ENCODE measurements around the gene R3HCC1L.
"Not testable (repeated sequence)": the region's sequence is repeated elsewhere in the genome, so short reads cannot be mapped to it uniquely, and the experiment has no call there.

The R3HCC1L gene

DNA sequence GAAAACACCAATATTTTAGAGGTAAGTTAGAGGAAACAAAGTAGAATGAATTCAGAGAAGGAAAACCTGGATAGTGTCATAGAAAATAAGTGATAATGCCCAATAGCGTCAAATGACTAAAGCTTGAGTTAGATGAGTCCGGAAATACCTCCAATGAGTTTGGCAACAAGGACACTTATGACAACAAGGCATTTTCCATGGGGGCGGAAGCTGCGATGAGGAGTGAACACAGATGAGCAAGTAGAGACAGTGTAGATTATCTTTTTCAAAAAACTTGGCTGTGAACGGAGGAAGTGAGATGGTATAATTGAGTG is 383 bp upstream of the R3HCC1L start:
- H3K27me3 ChIP-seq (replicated peaks; ENCODE audit: control insufficient read depth, insufficient read depth, low read length): no peaks in the 10 kb centered on the region; the same call in 1 of the 2 replicates
- peak overlapping the region; percentile 89 for H3K4me3 ChIP-seq (replicated peaks; ENCODE audit: low read depth, low read length)
- H3K36me3 ChIP-seq (ENCODE audit: control insufficient read depth, insufficient read depth, low read length): no peaks in the 10 kb centered on the region
- TF ChIP-seq, protein P1, sequence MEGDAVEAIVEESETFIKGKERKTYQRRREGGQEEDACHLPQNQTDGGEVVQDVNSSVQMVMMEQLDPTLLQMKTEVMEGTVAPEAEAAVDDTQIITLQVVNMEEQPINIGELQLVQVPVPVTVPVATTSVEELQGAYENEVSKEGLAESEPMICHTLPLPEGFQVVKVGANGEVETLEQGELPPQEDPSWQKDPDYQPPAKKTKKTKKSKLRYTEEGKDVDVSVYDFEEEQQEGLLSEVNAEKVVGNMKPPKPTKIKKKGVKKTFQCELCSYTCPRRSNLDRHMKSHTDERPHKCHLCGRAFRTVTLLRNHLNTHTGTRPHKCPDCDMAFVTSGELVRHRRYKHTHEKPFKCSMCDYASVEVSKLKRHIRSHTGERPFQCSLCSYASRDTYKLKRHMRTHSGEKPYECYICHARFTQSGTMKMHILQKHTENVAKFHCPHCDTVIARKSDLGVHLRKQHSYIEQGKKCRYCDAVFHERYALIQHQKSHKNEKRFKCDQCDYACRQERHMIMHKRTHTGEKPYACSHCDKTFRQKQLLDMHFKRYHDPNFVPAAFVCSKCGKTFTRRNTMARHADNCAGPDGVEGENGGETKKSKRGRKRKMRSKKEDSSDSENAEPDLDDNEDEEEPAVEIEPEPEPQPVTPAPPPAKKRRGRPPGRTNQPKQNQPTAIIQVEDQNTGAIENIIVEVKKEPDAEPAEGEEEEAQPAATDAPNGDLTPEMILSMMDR (IDR thresholded peaks at IDR 0.05; ENCODE audit: insufficient read depth, low read length, poor library complexity, severe bottlenecking): no peak
- DNase-seq (ENCODE audit: extremely low read depth, insufficient read length): no peak

DNA sequence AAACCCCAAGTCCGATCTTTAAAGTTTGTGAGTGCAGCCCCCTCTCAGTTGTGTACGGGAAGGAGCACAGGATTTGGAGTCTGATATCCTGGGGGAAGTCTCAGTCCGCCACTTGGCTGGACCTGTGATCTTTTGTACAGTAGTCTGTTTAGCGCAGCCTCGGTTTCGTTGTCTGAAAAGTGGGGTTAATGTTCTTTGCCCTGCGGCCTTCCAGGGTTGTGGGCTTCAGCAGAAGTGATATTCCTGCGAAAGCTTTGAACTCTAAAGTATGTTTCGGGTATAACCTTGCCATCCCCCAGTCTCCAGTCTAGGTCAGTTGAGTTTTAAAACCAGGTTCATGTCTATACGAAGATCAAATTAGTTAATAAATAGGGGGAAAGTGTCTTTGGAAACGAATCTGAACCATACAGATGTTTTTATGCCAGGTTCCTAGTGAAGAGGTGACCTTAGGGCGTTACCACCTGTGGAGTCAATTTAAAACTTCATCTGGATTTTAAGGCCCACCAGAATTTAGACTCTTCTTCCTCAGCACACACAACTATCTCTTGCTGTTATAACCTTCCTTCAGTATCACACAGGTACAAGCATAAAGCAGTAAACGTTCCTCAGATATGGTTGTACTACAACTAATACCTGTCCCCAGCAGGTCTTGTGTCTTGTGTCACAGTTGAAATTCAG is 904 bp downstream of the R3HCC1L start:
- Histone ChIP-seq H3K4me3 (replicated peaks; ENCODE audit: low read depth, low read length) (peak overlapping the region; percentile 89), H3K27me3 (replicated peaks; ENCODE audit: control insufficient read depth, insufficient read depth, low read length) (no peaks in the 10 kb centered on the region), H3K36me3 (ENCODE audit: control insufficient read depth, insufficient read depth, low read length) (no peaks in the 10 kb centered on the region)
- no peak for DNase-seq (ENCODE audit: extremely low read depth, insufficient read length)
- TF ChIP-seq, protein P1 (IDR thresholded peaks at IDR 0.05; ENCODE audit: insufficient read depth, low read length, poor library complexity, severe bottlenecking): no peak

DNA sequence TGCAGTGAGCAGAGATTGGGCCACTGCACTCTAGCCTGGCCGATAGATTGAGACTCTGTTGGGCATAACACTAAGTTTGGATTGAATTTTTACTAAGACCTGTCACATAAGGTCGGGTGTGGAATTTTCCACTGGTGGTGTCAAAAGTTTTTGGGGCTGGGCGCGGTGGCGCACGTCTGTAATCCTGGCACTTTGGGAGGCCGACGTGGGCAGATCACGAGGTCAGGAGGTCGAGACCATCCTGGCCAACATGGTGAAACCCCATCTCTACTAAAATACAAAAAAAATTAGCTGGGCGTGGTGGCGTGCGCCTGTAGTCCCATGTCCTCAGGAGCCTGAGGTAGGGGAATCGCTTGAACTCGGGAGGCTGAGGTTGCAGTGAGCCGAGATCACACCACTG is 2.3 kb downstream of the R3HCC1L start:
- not testable (repeated sequence) for H3K27me3 ChIP-seq (replicated peaks; ENCODE audit: control insufficient read depth, insufficient read depth, low read length); H3K36me3 ChIP-seq (ENCODE audit: control insufficient read depth, insufficient read depth, low read length); H3K4me3 ChIP-seq (replicated peaks; ENCODE audit: low read depth, low read length); DNase-seq (ENCODE audit: extremely low read depth, insufficient read length)

DNA sequence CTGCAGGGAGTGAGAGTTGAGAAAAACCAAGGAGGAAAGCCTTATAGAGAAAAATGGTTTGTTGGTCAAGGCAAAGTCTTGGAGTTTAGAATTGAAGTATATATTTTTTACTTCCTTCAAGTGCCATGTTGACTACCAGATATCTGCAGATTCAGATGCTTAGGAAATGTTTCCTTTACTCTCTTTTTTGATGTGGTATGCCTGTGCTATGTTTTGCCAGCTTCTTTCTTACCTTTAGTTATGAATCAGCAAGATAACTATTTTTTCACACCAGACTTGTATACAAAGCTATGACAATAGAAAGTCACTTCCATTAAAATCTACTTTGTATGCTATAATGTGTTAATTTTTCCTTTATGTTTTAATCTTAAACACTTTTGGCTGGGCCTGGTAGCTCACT is 3.6 kb downstream of the R3HCC1L start:
- TF ChIP-seq, protein P1 (IDR thresholded peaks at IDR 0.05; ENCODE audit: insufficient read depth, low read length, poor library complexity, severe bottlenecking): no peak
- Histone ChIP-seq H3K4me3 (replicated peaks; ENCODE audit: low read depth, low read length) (no peak overlapping the region), H3K36me3 (ENCODE audit: control insufficient read depth, insufficient read depth, low read length) (peaks cover 1% of the 10 kb centered on the region; the same call in 1 of the 2 replicates), H3K27me3 (replicated peaks; ENCODE audit: control insufficient read depth, insufficient read depth, low read length) (no peaks in the 10 kb centered on the region)
- DNase-seq (ENCODE audit: extremely low read depth, insufficient read length): no peak

DNA sequence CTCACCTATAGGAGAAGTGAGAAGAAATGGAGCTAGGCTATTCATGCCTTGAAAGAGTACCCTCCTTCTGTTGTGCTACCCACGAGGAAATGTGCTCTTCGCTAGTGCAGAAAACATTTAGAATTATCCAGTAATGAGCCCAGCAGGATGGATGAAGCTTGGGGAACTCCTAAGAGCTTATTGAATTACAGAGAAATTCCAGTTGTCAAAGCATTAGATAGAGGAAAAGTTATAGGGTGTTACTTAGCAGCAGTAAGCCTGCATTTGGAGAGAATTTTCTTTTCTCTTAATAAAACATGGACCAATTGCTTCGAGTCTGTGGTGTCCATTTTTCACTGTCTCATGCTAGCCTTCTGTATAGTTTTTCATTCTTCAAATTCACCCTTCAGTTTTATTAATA is 5.0 kb downstream of the R3HCC1L start:
- H3K36me3 ChIP-seq (ENCODE audit: control insufficient read depth, insufficient read depth, low read length): peaks cover 1% of the 10 kb centered on the region; the same call in 1 of the 2 replicates
- no peak overlapping the region for H3K4me3 ChIP-seq (replicated peaks; ENCODE audit: low read depth, low read length)
- no peaks in the 10 kb centered on the region for H3K27me3 ChIP-seq (replicated peaks; ENCODE audit: control insufficient read depth, insufficient read depth, low read length)
- no peak for DNase-seq (ENCODE audit: extremely low read depth, insufficient read length)
- TF ChIP-seq, protein P1 (IDR thresholded peaks at IDR 0.05; ENCODE audit: insufficient read depth, low read length, poor library complexity, severe bottlenecking): no peak

DNA sequence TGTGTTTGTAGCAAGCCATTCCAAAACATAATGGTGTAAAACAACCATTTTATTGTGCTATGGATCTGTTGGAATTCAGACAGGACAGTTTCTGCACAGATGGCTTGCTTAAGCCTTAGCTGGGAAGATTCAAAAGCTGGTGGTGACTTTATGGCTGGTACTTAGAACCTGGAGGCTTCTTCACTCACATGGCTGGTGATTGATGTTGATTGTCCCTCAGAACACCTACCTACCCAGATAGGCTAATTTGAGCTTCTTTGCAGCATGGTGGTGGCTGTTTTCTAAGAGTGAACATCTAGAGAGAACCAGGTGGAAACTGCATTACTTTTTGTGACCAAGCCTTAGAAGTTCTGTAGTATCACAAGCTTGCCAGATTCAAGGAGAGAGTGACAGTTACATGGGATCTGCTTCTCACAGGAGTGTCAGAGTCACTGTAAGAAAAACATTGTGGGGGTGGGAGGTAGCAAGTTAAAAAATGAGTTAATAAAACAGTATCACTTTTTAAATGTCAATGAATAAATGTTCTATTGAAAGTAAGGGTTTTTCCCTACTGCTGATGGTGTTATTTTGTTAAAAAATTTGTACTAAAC is 7.1 kb downstream of the R3HCC1L start:
- Histone ChIP-seq H3K4me3 (replicated peaks; ENCODE audit: low read depth, low read length) (no peak overlapping the region), H3K36me3 (ENCODE audit: control insufficient read depth, insufficient read depth, low read length) (peaks cover 1% of the 10 kb centered on the region; the same call in 1 of the 2 replicates), H3K27me3 (replicated peaks; ENCODE audit: control insufficient read depth, insufficient read depth, low read length) (no peaks in the 10 kb centered on the region)
- DNase-seq (ENCODE audit: extremely low read depth, insufficient read length): no peak
- TF ChIP-seq, protein P1 (IDR thresholded peaks at IDR 0.05; ENCODE audit: insufficient read depth, low read length, poor library complexity, severe bottlenecking): no peak
